Esophagus muscularis mucosa (tissue), 4 donors: ENCODE data around the gene XRCC1. TPM values are rescaled to one million over a fixed set of nuclear protein-coding genes. Genes with fewer than 3 reads are reported as not detected.

Source experiments
- DNase-seq: peaks from one replicate; pipeline ENCODE4 v3.0.0-alpha.2; 2017; ENCODE audit errors: extremely low spot score
- H3K27ac ChIP-seq, 4 donors: fragments of 200-600 bp; sonication (generic); replicated peaks in 1 of 4; 1 replicate in 3 of 4; 2 replicates in 1 of 4; pipeline ENCODE4 v1.5.1; 2016 to 2019; ENCODE audit warnings: mild to moderate bottlenecking in 1 of 4
- H3K27me3 ChIP-seq, 4 donors: fragments of 200-600 bp; sonication (generic); one replicate each; pipeline versions ENCODE4 v1.5.1 to v1.6.0; 2016 to 2019
- H3K36me3 ChIP-seq, 4 donors: fragments of 200-600 bp; sonication (generic); one replicate each; pipeline ENCODE4 v1.5.1; 2016 to 2019
- H3K4me1 ChIP-seq, 4 donors: fragments of 200-600 bp; sonication (generic); one replicate each; pipeline ENCODE4 v1.5.1; 2016 to 2019
- H3K4me3 ChIP-seq, 4 donors: fragments of 200-600 bp; sonication (generic); 1 replicate in 2 of 4; 2 replicates in 2 of 4; pipeline ENCODE4 v1.5.1; 2016 to 2019; ENCODE audit warnings: mild to moderate bottlenecking in 4 of 4, moderate library complexity in 1 of 4
- H3K9me3 ChIP-seq, 4 donors: fragments of 200-600 bp; sonication (generic); 1 replicate in 3 of 4; 2 replicates in 1 of 4; pipeline ENCODE4 v1.5.1; 2016 to 2019
- EP300 ChIP-seq: sonication (generic); formaldehyde crosslinking; IDR thresholded peaks from one replicate; pipeline ENCODE4 v1.6.1; 2017; ENCODE audit warnings: antibody characterized with exemption
- POLR2A ChIP-seq: fragments of 450-650 bp; IDR thresholded peaks from one replicate; pipeline ENCODE4 v1.6.1; 2017; ENCODE audit warnings: antibody characterized with exemption, moderate library complexity, mild to moderate bottlenecking, low read depth
- POLR2AphosphoS5 ChIP-seq, 2 donors: sonication (generic); formaldehyde crosslinking; IDR thresholded peaks; one replicate each; pipeline ENCODE4 v1.6.1; 2017; ENCODE audit warnings: antibody characterized with exemption in 2 of 2
- WGBS: methylation state at CpG from one replicate; pipeline ENCODE4 v1.1.5; 2018; 5-methylcytosine and 5-hydroxymethylcytosine counted together
- intact Hi-C: fragments of 100-400 bp; cut with DNase I; formaldehyde crosslinking; loops from one replicate; pipeline ENCODE4 v1.15.1; 2023
- total RNA-seq, 4 donors: library from RNA; depleted of rRNA; stranded (reverse); fragments of >200 nt; gene quantifications; one replicate each; pipeline versions ENCODE4 v1.1.0 to v1.2.1, GENCODE V29; 2016
- TF ChIP-seq, protein P1 (sequence below), 3 experiments: fragments of 200-600 bp in 2 of 3; fragments of 450-650 bp in 1 of 3; sonication (generic) in 2 of 3; IDR thresholded peaks; one replicate each; pipeline ENCODE4 v1.5.1; 2017 to 2019; ENCODE audit warnings: antibody characterized with exemption in 3 of 3, mild to moderate bottlenecking in 2 of 3, moderate library complexity in 1 of 3

Gene XRCC1
- total RNA-seq, 4 donors from 2014 or later = 21.2 to 27.2 (median 24.4) TPM

GRCh38 chr19:43545981-43546380 is 29.3 kb downstream of the XRCC1 start:
- TF ChIP-seq, protein P1, sequence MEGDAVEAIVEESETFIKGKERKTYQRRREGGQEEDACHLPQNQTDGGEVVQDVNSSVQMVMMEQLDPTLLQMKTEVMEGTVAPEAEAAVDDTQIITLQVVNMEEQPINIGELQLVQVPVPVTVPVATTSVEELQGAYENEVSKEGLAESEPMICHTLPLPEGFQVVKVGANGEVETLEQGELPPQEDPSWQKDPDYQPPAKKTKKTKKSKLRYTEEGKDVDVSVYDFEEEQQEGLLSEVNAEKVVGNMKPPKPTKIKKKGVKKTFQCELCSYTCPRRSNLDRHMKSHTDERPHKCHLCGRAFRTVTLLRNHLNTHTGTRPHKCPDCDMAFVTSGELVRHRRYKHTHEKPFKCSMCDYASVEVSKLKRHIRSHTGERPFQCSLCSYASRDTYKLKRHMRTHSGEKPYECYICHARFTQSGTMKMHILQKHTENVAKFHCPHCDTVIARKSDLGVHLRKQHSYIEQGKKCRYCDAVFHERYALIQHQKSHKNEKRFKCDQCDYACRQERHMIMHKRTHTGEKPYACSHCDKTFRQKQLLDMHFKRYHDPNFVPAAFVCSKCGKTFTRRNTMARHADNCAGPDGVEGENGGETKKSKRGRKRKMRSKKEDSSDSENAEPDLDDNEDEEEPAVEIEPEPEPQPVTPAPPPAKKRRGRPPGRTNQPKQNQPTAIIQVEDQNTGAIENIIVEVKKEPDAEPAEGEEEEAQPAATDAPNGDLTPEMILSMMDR (IDR thresholded peaks at IDR 0.05) = no peak
- TF ChIP-seq POLR2AphosphoS5 (IDR thresholded peaks at IDR 0.05) = no peak
- TF ChIP-seq EP300 = no peak
- TF ChIP-seq POLR2A = no peak
- Histone ChIP-seq H3K27ac (no peak overlapping the region), H3K4me1 (no peaks in the 10 kb centered on the region), H3K9me3 (no peaks in the 10 kb centered on the region), H3K36me3 (peaks cover 44 to 86% (median 71%) of the 10 kb centered on the region in 4 donors), H3K4me3 (no peak overlapping the region), H3K27me3 (no peaks in the 10 kb centered on the region)
- no peak for DNase-seq
- 64% methylated on average over 2 of the region's 2 CpGs for WGBS
- intact Hi-C loops = no loop called here

DNA sequence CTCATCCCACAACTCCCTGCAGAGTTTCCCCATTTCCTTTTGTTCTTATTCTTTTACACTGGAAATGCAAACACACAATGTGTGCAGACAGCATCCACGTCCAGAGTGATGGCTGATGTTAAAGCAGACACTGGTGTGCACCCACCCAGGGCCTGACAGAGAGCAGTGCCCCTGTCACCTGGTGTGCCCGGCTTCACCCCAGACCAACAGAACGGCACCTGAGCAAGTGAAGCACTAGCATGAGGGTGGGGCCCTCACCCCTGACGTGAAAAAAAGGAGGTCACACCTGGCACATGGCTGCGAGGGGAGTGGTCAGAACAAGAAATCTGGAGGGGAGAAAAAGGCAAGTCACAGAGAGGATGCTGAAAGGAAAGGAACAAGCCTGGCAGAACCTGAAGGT is 30.1 kb downstream of the XRCC1 start:
- TF ChIP-seq POLR2A (no peak), POLR2AphosphoS5 (IDR thresholded peaks at IDR 0.05) (no peak), EP300 (no peak)
- no peaks in the 10 kb centered on the region for H3K9me3 ChIP-seq
- 91% methylated on average over 5 of the region's 5 CpGs for WGBS
- no peak overlapping the region for H3K4me3 ChIP-seq
- no peak overlapping the region for H3K27ac ChIP-seq
- peaks cover 37 to 86% (median 70%) of the 10 kb centered on the region in 4 donors for H3K36me3 ChIP-seq
- intact Hi-C loops = no loop called here
- H3K4me1 ChIP-seq = no peaks in the 10 kb centered on the region
- DNase-seq = no peak
- H3K27me3 ChIP-seq = no peaks in the 10 kb centered on the region

GRCh38 chr19:43544077-43544476 is 31.2 kb downstream of the XRCC1 start:
- Histone ChIP-seq H3K27ac (no peak overlapping the region), H3K4me1 (no peaks in the 10 kb centered on the region), H3K9me3 (peaks cover 0 to 5% (median 1%) of the 10 kb centered on the region in 4 donors), H3K36me3 (peaks cover 36 to 87% (median 71%) of the 10 kb centered on the region in 4 donors), H3K27me3 (no peaks in the 10 kb centered on the region), H3K4me3 (no peak overlapping the region)
- TF ChIP-seq POLR2AphosphoS5 (IDR thresholded peaks at IDR 0.05) = no peak
- no peak for TF ChIP-seq POLR2A
- WGBS = 95% methylated on average over 9 of the region's 9 CpGs
- intact Hi-C loops = no loop called here
- DNase-seq = no peak

DNA sequence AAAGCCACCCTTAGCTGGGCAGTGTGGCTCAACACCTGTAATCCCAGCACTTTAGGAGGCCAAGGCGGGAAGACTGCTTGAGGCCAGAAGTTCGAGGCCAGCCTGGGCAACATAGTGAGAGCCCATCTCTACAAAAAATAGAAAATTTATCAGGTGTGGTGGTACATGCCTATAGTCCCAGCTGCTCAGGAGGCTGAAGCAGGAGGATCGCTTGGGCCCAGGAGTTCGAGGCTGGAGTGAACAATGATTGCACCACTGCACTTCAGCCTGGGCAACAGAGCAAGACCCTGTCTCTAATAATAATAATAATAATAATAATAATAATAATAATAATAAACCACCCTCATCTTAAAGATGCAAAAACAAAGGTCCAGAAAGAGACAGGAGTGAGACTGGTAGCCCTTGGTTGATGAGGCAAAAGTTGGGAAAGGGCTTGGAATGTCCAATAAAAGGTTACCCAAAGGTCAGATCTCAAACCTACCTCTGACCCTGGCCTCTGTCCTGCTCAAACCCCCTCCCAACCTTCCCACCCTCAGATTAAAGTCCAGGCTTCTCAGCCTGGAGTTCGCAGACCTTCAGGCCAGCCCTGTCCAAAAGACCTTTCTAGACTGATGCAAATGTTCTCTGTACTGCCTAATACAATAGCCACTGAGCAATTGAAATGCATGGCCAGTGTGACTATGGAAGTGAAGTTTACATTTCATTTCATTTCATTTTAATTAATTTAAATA is 33.2 kb downstream of the XRCC1 start:
- H3K27ac ChIP-seq = no peak overlapping the region
- H3K9me3 ChIP-seq = peaks cover 0 to 9% (median 4%) of the 10 kb centered on the region in 4 donors
- no peak overlapping the region for H3K4me3 ChIP-seq
- TF ChIP-seq POLR2A (no peak), EP300 (no peak)
- DNase-seq = no peak
- H3K27me3 ChIP-seq = no peaks in the 10 kb centered on the region
- WGBS = 90% methylated on average over 5 of the region's 5 CpGs
- intact Hi-C loops = no loop called here
- H3K4me1 ChIP-seq = no peaks in the 10 kb centered on the region
- peaks cover 41 to 98% (median 79%) of the 10 kb centered on the region in 4 donors for H3K36me3 ChIP-seq

DNA sequence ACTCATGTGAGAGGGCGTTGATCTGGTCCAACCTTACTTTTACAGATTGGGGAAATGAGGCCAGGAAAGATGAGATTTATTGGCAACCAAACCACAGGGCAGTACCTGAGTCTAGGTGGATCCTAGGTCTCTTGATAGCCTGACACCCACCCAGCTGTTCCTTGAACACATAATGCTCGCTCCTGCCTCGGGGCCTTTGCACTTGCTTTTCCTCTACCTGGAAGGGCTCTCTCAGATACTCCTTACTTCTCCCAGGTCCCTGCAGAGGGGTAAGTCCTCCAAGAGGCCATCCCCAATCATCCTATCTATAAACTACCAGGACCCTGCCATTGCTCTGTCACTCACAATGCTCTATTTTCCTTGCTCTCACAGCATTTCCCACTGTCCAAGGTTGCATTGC is 34.9 kb downstream of the XRCC1 start:
- peaks cover 0 to 9% (median 4%) of the 10 kb centered on the region in 4 donors for H3K9me3 ChIP-seq
- peaks cover 41 to 86% (median 70%) of the 10 kb centered on the region in 4 donors for H3K36me3 ChIP-seq
- H3K4me3 ChIP-seq = no peak overlapping the region
- peaks cover 4 to 6% (median 5%) of the 10 kb centered on the region in 4 donors for H3K4me1 ChIP-seq
- 94% methylated on average over 3 of the region's 3 CpGs for WGBS
- no peak overlapping the region for H3K27ac ChIP-seq
- intact Hi-C loops = no loop called here
- TF ChIP-seq POLR2A = no peak
- no peak for TF ChIP-seq POLR2AphosphoS5 (IDR thresholded peaks at IDR 0.05)
- TF ChIP-seq EP300 = no peak
- TF ChIP-seq, protein P1 (IDR thresholded peaks at IDR 0.05) = no peak
- no peak for DNase-seq
- H3K27me3 ChIP-seq = no peaks in the 10 kb centered on the region

GRCh38 chr19:43538922-43539321 is 36.4 kb downstream of the XRCC1 start:
- TF ChIP-seq EP300 (no peak), POLR2A (no peak), POLR2AphosphoS5 (IDR thresholded peaks at IDR 0.05) (no peak)
- TF ChIP-seq, protein P1 (IDR thresholded peaks at IDR 0.05) = no peak
- H3K9me3 ChIP-seq = peaks cover 0 to 9% (median 4%) of the 10 kb centered on the region in 4 donors
- DNase-seq = no peak
- intact Hi-C loops = loop anchor here (5.0 kb wide), 3 partner anchors 38 to 113 kb away; partner anchors contain the start of genes IRGQ, PINLYP, XRCC1 and ZNF576
- H3K4me1 ChIP-seq = peaks cover 16 to 21% (median 18%) of the 10 kb centered on the region in 4 donors
- H3K27ac ChIP-seq = no peak overlapping the region
- no peak overlapping the region for H3K4me3 ChIP-seq
- H3K36me3 ChIP-seq = peaks cover 33 to 72% (median 58%) of the 10 kb centered on the region in 4 donors
- H3K27me3 ChIP-seq = no peaks in the 10 kb centered on the region
